Renal cortex interstitium (tissue), 11 donors: ENCODE measurements around the gene SARM1. TPM values are rescaled to one million over a fixed set of nuclear protein-coding genes. Genes with fewer than 3 reads are reported as not detected.

Source experiments
- DNase-seq, 11 donors: peaks; one replicate each; pipeline ENCODE4 v3.0.0-alpha.2; 2013; ENCODE audit warnings: low read depth in 9 of 11, low spot score in 4 of 11; ENCODE audit errors: extremely low read depth in 1 of 11
- polyA plus RNA-seq, 3 donors: library from polyadenylated mRNA; unstranded; fragments of 120-200 nt; gene quantifications; one replicate each; pipeline ENCODE4 v1.2.1, GENCODE V29; 2013; ENCODE audit not compliant: insufficient read length in 3 of 3

SARM1 gene
- polyA plus RNA-seq, 3 donors = 10.5 to 15.9 (median 15.4) TPM

DNA sequence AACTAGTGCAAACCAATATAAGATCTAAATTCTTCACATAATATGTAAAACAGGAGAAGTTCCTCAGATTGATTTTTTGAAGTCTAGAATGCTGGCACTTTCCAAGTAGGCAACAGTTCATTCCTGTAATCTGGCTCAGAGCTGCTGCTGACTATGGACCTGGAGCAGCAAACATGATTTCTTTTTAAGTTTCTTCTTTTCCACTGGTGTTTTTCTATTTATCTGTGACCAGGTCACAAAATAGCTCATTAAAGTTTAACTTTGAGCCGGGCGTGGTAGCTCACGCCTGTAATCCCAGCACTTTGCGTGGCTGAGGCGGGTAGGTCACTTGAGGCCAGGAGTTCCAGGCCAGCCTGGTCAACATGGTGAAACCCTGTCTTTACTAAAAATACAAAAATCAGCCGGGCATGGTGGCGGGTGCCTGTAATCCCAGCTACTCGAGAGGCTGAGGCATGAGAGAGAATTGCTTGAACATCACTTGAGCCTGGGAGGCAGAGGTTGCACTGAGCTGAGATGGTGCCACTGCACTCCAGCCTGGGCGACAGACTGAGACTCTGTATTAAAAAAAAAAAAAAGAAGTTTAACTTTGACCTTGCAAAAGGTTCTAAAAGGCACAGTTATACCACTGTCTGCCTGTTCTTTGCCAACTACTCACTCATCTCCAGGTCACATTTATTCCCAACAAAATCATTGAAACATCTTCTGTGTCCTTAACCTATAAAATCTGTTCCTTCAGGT, 72.6 kb downstream of the SARM1 start:
- no peak for DNase-seq

DNA sequence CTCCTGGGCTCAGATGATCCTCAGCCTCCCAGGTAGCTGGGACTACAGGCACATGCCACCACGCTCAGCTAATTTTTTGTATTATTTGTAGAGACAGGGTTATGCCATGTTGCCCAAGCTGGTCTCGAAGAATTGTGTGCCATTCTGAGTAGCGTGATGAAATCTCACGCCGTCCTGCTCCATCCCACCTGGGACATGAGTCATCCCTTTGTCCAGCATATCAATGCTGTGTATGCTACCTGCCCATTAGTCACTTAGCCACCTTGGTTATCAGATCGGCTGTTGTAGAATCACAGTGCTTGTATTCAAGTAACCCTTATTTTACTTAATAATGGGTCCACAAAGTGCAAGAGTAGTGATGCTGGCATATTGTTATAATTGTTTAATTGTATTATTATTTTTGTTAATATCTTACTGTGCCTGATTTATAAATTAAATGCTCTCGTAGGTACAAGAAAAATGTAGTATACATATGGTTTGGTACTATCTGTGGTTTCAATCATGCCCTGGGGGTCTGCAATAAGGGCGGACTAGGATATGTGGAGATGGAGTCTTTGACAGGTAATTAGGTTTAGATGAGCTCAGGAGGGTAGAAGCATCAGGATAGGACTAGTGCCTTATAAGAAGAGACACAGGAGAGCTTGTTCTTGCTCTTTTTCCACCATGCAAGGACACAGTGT, 75.4 kb downstream of the SARM1 start:
- no peak for DNase-seq

DNA sequence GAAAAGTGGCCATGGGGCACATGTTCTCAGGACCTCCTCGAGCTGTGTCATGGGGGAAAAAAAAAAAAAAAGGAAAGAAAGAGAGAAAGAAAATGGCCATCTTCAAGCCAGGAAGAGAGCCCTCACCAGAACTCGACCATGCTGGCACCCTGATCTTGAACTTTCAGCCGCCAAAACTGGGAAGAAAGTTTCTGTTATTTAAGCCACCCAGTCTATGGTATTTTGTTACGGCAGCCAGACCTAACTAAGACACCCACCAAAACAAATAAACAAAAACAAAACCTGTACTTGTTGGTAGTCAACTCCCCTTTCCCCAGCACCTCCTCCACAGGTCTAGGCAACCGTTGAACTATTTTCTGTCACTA, 75.9 kb downstream of the SARM1 start:
- no peak for DNase-seq

DNA sequence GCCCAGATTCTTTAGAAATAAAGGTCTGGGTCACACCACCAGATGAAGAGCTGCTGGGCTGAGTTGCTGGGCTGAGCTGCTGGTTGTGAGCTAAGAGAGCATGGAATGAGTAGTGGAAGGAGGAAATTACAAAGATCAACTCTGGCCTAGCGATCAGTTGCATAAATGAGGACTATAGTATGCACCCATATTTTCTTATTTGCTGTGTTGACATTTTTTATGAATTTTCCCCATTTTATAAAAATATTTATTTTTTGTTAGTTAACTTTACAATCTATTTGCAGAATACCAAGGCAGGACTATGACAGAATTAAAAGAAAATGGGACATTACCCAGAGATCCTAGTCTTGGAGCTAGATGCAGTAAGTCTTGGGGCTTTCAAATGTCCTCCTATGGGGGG, 78.4 kb downstream of the SARM1 start:
- DNase-seq = no peak

Other genes starting within 250 kb of the SARM1 start
- gene TMEM97, start 52.5 kb upstream of the SARM1 start, polyA plus RNA-seq = 10 to 100 TPM; 50.0 to 63.4 (median 50.0) TPM
- 10 to 100 TPM; 52.8 to 60.9 (median 58.2) TPM for gene IFT20, start 36.2 kb upstream of the SARM1 start, polyA plus RNA-seq
- gene TNFAIP1, start 35.9 kb upstream of the SARM1 start, polyA plus RNA-seq = 10 to 100 TPM; 42.2 to 44.6 (median 42.3) TPM
- 10 to 100 TPM; 87.4 to 92.1 (median 88.0) TPM for gene POLDIP2, start 14.2 kb upstream of the SARM1 start, polyA plus RNA-seq
- not detected for gene SEBOX, start 6.5 kb upstream of the SARM1 start, polyA plus RNA-seq
- gene VTN, start 1.4 kb upstream of the SARM1 start, polyA plus RNA-seq = 10 to 100 TPM; 15.4 to 26.1 (median 19.4) TPM
- 10 to 100 TPM; 12.5 to 15.1 (median 13.5) TPM for gene SLC46A1, start 34.5 kb downstream of the SARM1 start, polyA plus RNA-seq
- 10 to 100 TPM; 12.2 to 16.7 (median 13.3) TPM for gene SLC13A2, start 102.0 kb downstream of the SARM1 start, polyA plus RNA-seq
- gene FOXN1, start 134.7 kb downstream of the SARM1 start, polyA plus RNA-seq = under 1 TPM; 0.49 to 0.92 (median 0.68) TPM
- gene UNC119, start 180.9 kb downstream of the SARM1 start, polyA plus RNA-seq = 10 to 100 TPM; 53.8 to 63.2 (median 59.6) TPM
- 10 to 100 TPM; 94.7 to 98.0 (median 94.9) TPM for gene PIGS, start 199.8 kb downstream of the SARM1 start, polyA plus RNA-seq
- gene ALDOC, start 205.2 kb downstream of the SARM1 start, polyA plus RNA-seq = 10 to 100 TPM; 26.5 to 28.3 (median 27.3) TPM
- 10 to 100 TPM; 54.1 to 70.3 (median 68.1) TPM for gene SPAG5, start 227.3 kb downstream of the SARM1 start, polyA plus RNA-seq
- 10 to 100 TPM; 12.2 to 31.0 (median 14.7) TPM for gene RSKR, start 242.5 kb downstream of the SARM1 start, polyA plus RNA-seq